B cell (primary cell): Measurements from ENCODE around the gene ERVH48-1. TPM values are rescaled to one million over a fixed set of nuclear protein-coding genes. Genes with fewer than 3 reads are reported as not detected.

Experiments
- ATAC-seq: fragments of 200-7000 bp; cut with Tn5 transposase; one replicate; pipeline ENCODE4 v1.10.0; 2021; ENCODE audit warnings: low read depth, mild to moderate bottlenecking, moderate number of reproducible peaks, moderate library complexity
- CTCF ChIA-PET: fragments of 350-600 bp; sonication (Branson Sonifier 250); formaldehyde crosslinking; loops from one replicate; lab custom pipeline; 2021; ENCODE audit warnings: antibody characterized with exemption, inconsistent platforms; lab: Charles Lee
- POLR2A ChIA-PET: fragments of 350-600 bp; sonication (Branson Sonifier 250); formaldehyde crosslinking; loops from one replicate; lab custom pipeline; 2021; ENCODE audit warnings: antibody characterized with exemption; lab: Charles Lee
- DNase-seq: peaks from one replicate; pipeline ENCODE4 v3.0.0; 2013
- H2AFZ ChIP-seq: 2 replicates; pipeline ENCODE4 v1.6.1; 2012; ENCODE audit warnings: mild to moderate bottlenecking, low read depth, low read length; ENCODE audit not compliant: insufficient read depth, poor library complexity, severe bottlenecking
- H3K27ac ChIP-seq, 2 donors: 1 replicate in 1 of 2; 2 replicates in 1 of 2; pipeline ENCODE4 v1.5.1; 2012 to 2013; ENCODE audit warnings: low read length in 2 of 2, mild to moderate bottlenecking in 2 of 2, moderate library complexity in 1 of 2
- H3K27me3 ChIP-seq, 4 experiments: fragments of 200-600 bp in 1 of 4; sonication (generic) in 1 of 4; replicated peaks in 1 of 4; 1 replicate in 2 of 4; 2 replicates in 2 of 4; pipeline versions ENCODE4 v1.6.1 to v1.7.0; 2013 to 2016; ENCODE audit warnings: low read length in 3 of 4, mild to moderate bottlenecking in 2 of 4, mixed read lengths in 1 of 4, moderate library complexity in 1 of 4; ENCODE audit not compliant: insufficient read depth in 4 of 4, control insufficient read depth in 3 of 4; ENCODE audit errors: control extremely low read depth in 1 of 4
- H3K36me3 ChIP-seq, 2 experiments: replicated peaks in 1 of 2; 1 replicate in 1 of 2; 2 replicates in 1 of 2; pipeline versions ENCODE4 v1.6.1 to v1.7.1; 2013; ENCODE audit warnings: low read length in 1 of 2; ENCODE audit not compliant: insufficient read depth in 2 of 2, control insufficient read depth in 1 of 2; ENCODE audit errors: control extremely low read depth in 1 of 2, extremely low read depth in 1 of 2
- H3K4me1 ChIP-seq, 2 donors: fragments of 200-600 bp in 1 of 2; sonication (generic) in 1 of 2; 1 replicate in 1 of 2; 2 replicates in 1 of 2; pipeline versions ENCODE4 v1.5.1 to v1.6.1; 2013 to 2017; ENCODE audit warnings: low read length in 2 of 2; ENCODE audit not compliant: control insufficient read depth in 2 of 2, insufficient read depth in 2 of 2
- H3K4me2 ChIP-seq: replicated peaks from 2 replicates; pipeline ENCODE3; 2012; ENCODE audit warnings: mild to moderate bottlenecking, low read depth, low read length; ENCODE audit not compliant: poor library complexity, severe bottlenecking
- H3K4me3 ChIP-seq, 5 experiments: fragments of 200-600 bp in 1 of 5; sonication (generic) in 1 of 5; 1 replicate in 3 of 5; 2 replicates in 2 of 5; pipeline versions ENCODE4 v1.5.1 to v1.7.0; 2011 to 2016; ENCODE audit warnings: low read length in 4 of 5, mild to moderate bottlenecking in 4 of 5, low read depth in 2 of 5, control low read depth in 1 of 5, moderate library complexity in 1 of 5; ENCODE audit not compliant: insufficient read depth in 1 of 5; ENCODE audit errors: control extremely low read depth in 1 of 5, extremely low read depth in 1 of 5
- H3K79me2 ChIP-seq: fragments of 200-600 bp; sonication (generic); one replicate; pipeline ENCODE4 v1.6.0; 2016; ENCODE audit warnings: low read length; ENCODE audit not compliant: control insufficient read depth, insufficient read depth
- H3K9ac ChIP-seq: fragments of 200-600 bp; sonication (generic); 2 replicates; pipeline ENCODE4 v1.6.1; 2017; ENCODE audit warnings: mild to moderate bottlenecking, low read length, moderate library complexity
- H3K9me3 ChIP-seq, 3 donors: one replicate each; pipeline versions ENCODE4 v1.6.1 to v1.7.1; 2013; ENCODE audit warnings: low read length in 2 of 3; ENCODE audit not compliant: control insufficient read depth in 2 of 3, insufficient read depth in 1 of 3; ENCODE audit errors: control extremely low read depth in 1 of 3
- H4K20me1 ChIP-seq: 2 replicates; pipeline ENCODE4 v1.6.0; 2012; ENCODE audit warnings: mild to moderate bottlenecking, low read length; ENCODE audit not compliant: insufficient read depth, control insufficient read depth, poor library complexity, severe bottlenecking
- H3K27ac Mint-ChIP-seq: one replicate; pipeline ENCODE4 v1.8.0; 2021; ENCODE audit warnings: mixed read lengths
- H3K27me3 Mint-ChIP-seq: one replicate; pipeline ENCODE4 v1.8.0; 2021; ENCODE audit warnings: mixed read lengths
- H3K4me1 Mint-ChIP-seq: one replicate; pipeline ENCODE4 v1.8.0; 2021; ENCODE audit warnings: mixed read lengths
- H3K4me3 Mint-ChIP-seq: one replicate; pipeline ENCODE4 v1.8.0; 2021; ENCODE audit warnings: mixed read lengths
- H3K9me3 Mint-ChIP-seq: one replicate; pipeline ENCODE4 v1.8.0; 2022; ENCODE audit warnings: mixed read lengths; ENCODE audit not compliant: insufficient read depth
- EZH2 ChIP-seq: IDR thresholded peaks from 2 replicates; pipeline ENCODE4 v1.6.1; 2012; ENCODE audit warnings: borderline replicate concordance, low read depth, mild to moderate bottlenecking, moderate library complexity, low read length; ENCODE audit not compliant: insufficient read depth, poor library complexity, severe bottlenecking
- WGBS: methylation state at CpG from one replicate; pipeline ENCODE4 v1.1.5; 2013; ENCODE audit warnings: missing lambda C conversion rate; ENCODE audit not compliant: insufficient coverage; 5-methylcytosine and 5-hydroxymethylcytosine counted together
- intact Hi-C: fragments of 100-400 bp; cut with micrococcal nuclease; formaldehyde crosslinking; loops from one replicate; pipeline ENCODE4 v1.10.0; 2022
- polyA plus RNA-seq: library from polyadenylated mRNA; depleted of rRNA; stranded (reverse); fragments of >200 nt; gene quantifications from 2 replicates; pipeline ENCODE4 v1.2.3, GENCODE V29; 2012
- total RNA-seq, 2 donors: library from RNA; stranded (reverse); fragments of 120-200 nt in 1 of 2; gene quantifications; 1 replicate in 1 of 2; 2 replicates in 1 of 2; pipeline versions ENCODE4 v1.2.3 to v1.2.4, GENCODE V29; 2013 to 2022
- TF ChIP-seq, protein P1 (sequence below): fragments of 200-600 bp; IDR thresholded peaks from one replicate; pipeline ENCODE4 v1.8.0; 2022; ENCODE audit warnings: antibody characterized with exemption, mild to moderate bottlenecking

The ERVH48-1 gene
- total and polyA plus RNA-seq, 2 donors (not counting 1 experiment from before 2014, with no cell fraction given) = not detected

DNA sequence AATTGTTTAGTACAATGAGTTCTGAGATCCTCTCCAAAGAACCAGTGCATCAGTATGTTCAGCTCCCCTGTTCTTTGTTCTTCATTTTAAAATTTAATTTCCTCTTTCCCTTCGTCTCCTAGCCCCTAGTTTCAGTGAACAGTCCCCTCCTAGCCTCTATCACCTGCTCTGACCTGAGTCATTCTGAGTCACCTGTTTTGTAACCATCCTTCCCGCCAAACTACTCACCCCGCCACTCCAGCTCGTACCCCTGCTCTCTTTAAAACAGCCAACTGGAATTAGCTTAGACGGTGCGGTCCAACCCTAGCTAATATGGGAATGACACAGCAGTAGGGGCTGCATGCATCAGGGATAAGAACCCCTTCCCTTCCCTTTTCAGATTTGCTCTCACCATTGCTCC, 16.8 kb upstream of the ERVH48-1 start:
- Histone ChIP-seq H3K4me2 (no peak overlapping the region), H3K4me3 (no peak overlapping the region), H3K9ac (no peak overlapping the region), H4K20me1 (no peaks in the 10 kb centered on the region), H3K4me1 (peaks cover 3% of the 10 kb centered on the region in 2 donors), H2AFZ (no peak overlapping the region), H3K27ac (no peak overlapping the region), H3K36me3 (no peaks in the 10 kb centered on the region), H3K27me3 (no peaks in the 10 kb centered on the region), H3K9me3 (no peaks in the 10 kb centered on the region), H3K79me2 (no peaks in the 10 kb centered on the region)
- no peak for ATAC-seq
- no peak for DNase-seq
- H3K4me1 Mint-ChIP-seq = peaks cover 5% of the 10 kb centered on the region
- no peak overlapping the region for H3K27ac Mint-ChIP-seq
- no peak overlapping the region for H3K4me3 Mint-ChIP-seq
- H3K27me3 Mint-ChIP-seq = no peaks in the 10 kb centered on the region
- H3K9me3 Mint-ChIP-seq = no peaks in the 10 kb centered on the region
- no peak for TF ChIP-seq EZH2
- TF ChIP-seq, protein P1, sequence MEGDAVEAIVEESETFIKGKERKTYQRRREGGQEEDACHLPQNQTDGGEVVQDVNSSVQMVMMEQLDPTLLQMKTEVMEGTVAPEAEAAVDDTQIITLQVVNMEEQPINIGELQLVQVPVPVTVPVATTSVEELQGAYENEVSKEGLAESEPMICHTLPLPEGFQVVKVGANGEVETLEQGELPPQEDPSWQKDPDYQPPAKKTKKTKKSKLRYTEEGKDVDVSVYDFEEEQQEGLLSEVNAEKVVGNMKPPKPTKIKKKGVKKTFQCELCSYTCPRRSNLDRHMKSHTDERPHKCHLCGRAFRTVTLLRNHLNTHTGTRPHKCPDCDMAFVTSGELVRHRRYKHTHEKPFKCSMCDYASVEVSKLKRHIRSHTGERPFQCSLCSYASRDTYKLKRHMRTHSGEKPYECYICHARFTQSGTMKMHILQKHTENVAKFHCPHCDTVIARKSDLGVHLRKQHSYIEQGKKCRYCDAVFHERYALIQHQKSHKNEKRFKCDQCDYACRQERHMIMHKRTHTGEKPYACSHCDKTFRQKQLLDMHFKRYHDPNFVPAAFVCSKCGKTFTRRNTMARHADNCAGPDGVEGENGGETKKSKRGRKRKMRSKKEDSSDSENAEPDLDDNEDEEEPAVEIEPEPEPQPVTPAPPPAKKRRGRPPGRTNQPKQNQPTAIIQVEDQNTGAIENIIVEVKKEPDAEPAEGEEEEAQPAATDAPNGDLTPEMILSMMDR = no peak
- CTCF ChIA-PET = no interaction called here
- intact Hi-C loops = no loop called here
- 54% methylated on average over 6 of the region's 6 CpGs for WGBS
- POLR2A ChIA-PET = no interaction called here

DNA sequence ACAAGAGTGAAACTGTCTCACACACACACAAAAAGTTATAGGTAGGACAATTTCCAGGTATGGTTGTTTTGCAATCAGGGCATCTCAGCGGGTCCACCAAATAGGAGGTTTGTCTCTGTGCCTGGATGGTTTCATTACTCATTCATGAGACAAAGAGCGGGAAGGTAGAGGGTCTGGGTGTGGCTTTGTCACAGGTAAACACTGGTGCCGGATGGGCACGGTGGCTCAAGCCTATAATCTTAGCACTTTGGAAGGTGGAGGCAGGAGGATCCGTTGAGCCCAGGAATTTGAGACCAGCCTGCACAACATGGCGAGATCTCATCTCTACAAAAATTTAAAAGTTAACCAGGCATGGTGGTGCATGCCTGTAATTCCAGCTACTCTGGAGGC, 16.3 kb upstream of the ERVH48-1 start:
- Histone ChIP-seq H3K36me3 (no peaks in the 10 kb centered on the region), H3K4me2 (no peak overlapping the region), H3K9me3 (no peaks in the 10 kb centered on the region), H3K27me3 (no peaks in the 10 kb centered on the region), H3K9ac (no peak overlapping the region), H3K4me3 (no peak overlapping the region), H2AFZ (no peak overlapping the region), H3K4me1 (peaks cover 4 to 8% of the 10 kb centered on the region in 2 donors), H3K79me2 (no peaks in the 10 kb centered on the region), H4K20me1 (no peaks in the 10 kb centered on the region), H3K27ac (no peak overlapping the region)
- Mint-ChIP-seq H3K27me3 (no peaks in the 10 kb centered on the region), H3K9me3 (no peaks in the 10 kb centered on the region), H3K4me1 (peaks cover 11% of the 10 kb centered on the region), H3K27ac (no peak overlapping the region), H3K4me3 (no peak overlapping the region)
- 98% methylated on average over 6 of the region's 6 CpGs for WGBS
- intact Hi-C loops = no loop called here
- ChIA-PET CTCF (no interaction called here), POLR2A (no interaction called here)
- TF ChIP-seq, protein P1 = no peak
- no peak for TF ChIP-seq EZH2
- DNase-seq (no peak), ATAC-seq (no peak)
